Activated T-cell treated with anti-CD3 and anti-CD28 coated beads for 48 hours (primary cell): ENCODE measurements around the gene ANGPTL2.

Experiments used
- DNase-seq: peaks from one replicate; pipeline ENCODE4 v3.0.0-alpha.2; 2020; ENCODE audit warnings: low read depth

ANGPTL2 gene

GRCh38 chr9:127136081-127136879 is 13.8 kb upstream of the ANGPTL2 start:
- no peak for DNase-seq

- DNase-seq: no peak
These were observed 12.8 kb upstream of the ANGPTL2 start for GRCh38 chr9:127135056-127135745.

- DNase-seq: no peak
These were observed 11.3 kb upstream of the ANGPTL2 start for GRCh38 chr9:127133739-127134167.

- DNase-seq: no peak
These were observed 10.6 kb upstream of the ANGPTL2 start for GRCh38 chr9:127132921-127133647.

- DNase-seq: no peak
These were observed 9.9 kb upstream of the ANGPTL2 start for GRCh38 chr9:127132375-127132774.

GRCh38 chr9:127131871-127132270 is 9.4 kb upstream of the ANGPTL2 start:
- DNase-seq: no peak

GRCh38 chr9:127130661-127131538 is 8.5 kb upstream of the ANGPTL2 start:
- no peak for DNase-seq

- DNase-seq: no peak
These were observed 7.8 kb upstream of the ANGPTL2 start for GRCh38 chr9:127130235-127130634.

GRCh38 chr9:127129718-127130085 is 7.3 kb upstream of the ANGPTL2 start:
- no peak for DNase-seq

- no peak for DNase-seq
These were observed 6.8 kb upstream of the ANGPTL2 start for GRCh38 chr9:127129073-127129717.

- no peak for DNase-seq
These were observed 6.1 kb upstream of the ANGPTL2 start for GRCh38 chr9:127128341-127129072.

GRCh38 chr9:127126971-127127370 is 4.5 kb upstream of the ANGPTL2 start:
- no peak for DNase-seq

- no peak for DNase-seq
These were observed 2.4 kb upstream of the ANGPTL2 start for GRCh38 chr9:127124792-127125191.

- no peak for DNase-seq
These were observed 1.7 kb upstream of the ANGPTL2 start for GRCh38 chr9:127124111-127124531.

- DNase-seq: no peak
These were observed 842 bp upstream of the ANGPTL2 start for GRCh38 chr9:127123064-127123890.

GRCh38 chr9:127121628-127122175 is 733 bp downstream of the ANGPTL2 start:
- DNase-seq: no peak

- no peak for DNase-seq
These were observed 3.1 kb downstream of the ANGPTL2 start for GRCh38 chr9:127119320-127119709.

- no peak for DNase-seq
These were observed 3.7 kb downstream of the ANGPTL2 start for GRCh38 chr9:127118597-127119319.

GRCh38 chr9:127117801-127118200 is 4.6 kb downstream of the ANGPTL2 start:
- no peak for DNase-seq
